ENCODE results near the gene PXN. TPM values are rescaled to one million over a fixed set of nuclear protein-coding genes. Genes with fewer than 3 reads are reported as not detected.

The PXN gene
- polyA plus RNA-seq, 1 donor from 2014 or later = 5.9 TPM

- TF ChIP-seq MXI1 (conservative IDR thresholded peaks at IDR 0.05; ENCODE audit: poor library complexity, severe bottlenecking) (no peak), EP300 (conservative IDR thresholded peaks at IDR 0.05; ENCODE audit: poor library complexity, severe bottlenecking) (no peak), SMC3 (conservative IDR thresholded peaks at IDR 0.05; ENCODE audit: poor library complexity) (no peak), POLR2AphosphoS5 (IDR thresholded peaks at IDR 0.05) (no peak), EZH2 (IDR thresholded peaks at IDR 0.05; ENCODE audit: borderline replicate concordance, insufficient read depth, low read length, poor library complexity, severe bottlenecking) (no peak), RAD21 (conservative IDR thresholded peaks at IDR 0.05) (no peak), TAF1 (IDR thresholded peaks at IDR 0.05; ENCODE audit: low read depth) (no peak), CTCF (IDR thresholded peaks at IDR 0.05; ENCODE audit: poor library complexity, severe bottlenecking) (no peak)
- TF ChIP-seq, protein P1, sequence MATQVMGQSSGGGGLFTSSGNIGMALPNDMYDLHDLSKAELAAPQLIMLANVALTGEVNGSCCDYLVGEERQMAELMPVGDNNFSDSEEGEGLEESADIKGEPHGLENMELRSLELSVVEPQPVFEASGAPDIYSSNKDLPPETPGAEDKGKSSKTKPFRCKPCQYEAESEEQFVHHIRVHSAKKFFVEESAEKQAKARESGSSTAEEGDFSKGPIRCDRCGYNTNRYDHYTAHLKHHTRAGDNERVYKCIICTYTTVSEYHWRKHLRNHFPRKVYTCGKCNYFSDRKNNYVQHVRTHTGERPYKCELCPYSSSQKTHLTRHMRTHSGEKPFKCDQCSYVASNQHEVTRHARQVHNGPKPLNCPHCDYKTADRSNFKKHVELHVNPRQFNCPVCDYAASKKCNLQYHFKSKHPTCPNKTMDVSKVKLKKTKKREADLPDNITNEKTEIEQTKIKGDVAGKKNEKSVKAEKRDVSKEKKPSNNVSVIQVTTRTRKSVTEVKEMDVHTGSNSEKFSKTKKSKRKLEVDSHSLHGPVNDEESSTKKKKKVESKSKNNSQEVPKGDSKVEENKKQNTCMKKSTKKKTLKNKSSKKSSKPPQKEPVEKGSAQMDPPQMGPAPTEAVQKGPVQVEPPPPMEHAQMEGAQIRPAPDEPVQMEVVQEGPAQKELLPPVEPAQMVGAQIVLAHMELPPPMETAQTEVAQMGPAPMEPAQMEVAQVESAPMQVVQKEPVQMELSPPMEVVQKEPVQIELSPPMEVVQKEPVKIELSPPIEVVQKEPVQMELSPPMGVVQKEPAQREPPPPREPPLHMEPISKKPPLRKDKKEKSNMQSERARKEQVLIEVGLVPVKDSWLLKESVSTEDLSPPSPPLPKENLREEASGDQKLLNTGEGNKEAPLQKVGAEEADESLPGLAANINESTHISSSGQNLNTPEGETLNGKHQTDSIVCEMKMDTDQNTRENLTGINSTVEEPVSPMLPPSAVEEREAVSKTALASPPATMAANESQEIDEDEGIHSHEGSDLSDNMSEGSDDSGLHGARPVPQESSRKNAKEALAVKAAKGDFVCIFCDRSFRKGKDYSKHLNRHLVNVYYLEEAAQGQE (IDR thresholded peaks at IDR 0.05; ENCODE audit: borderline replicate concordance) = no peak
- Histone ChIP-seq H4K20me1 (ENCODE audit: insufficient read depth) (no peaks in the 10 kb centered on the region), H3K27ac (ENCODE audit: low read length) (peak overlapping the region; percentile 58), H3K4me3 (ENCODE audit: low read length) (peak overlapping the region; percentile 76), H3K27me3 (ENCODE audit: insufficient read depth, low read depth, low read length) (no peaks in the 10 kb centered on the region), H3F3A (ENCODE audit: insufficient read depth, low read length, poor library complexity, severe bottlenecking) (no peaks in the 10 kb centered on the region), H3K4me2 (ENCODE audit: low read length) (peak overlapping the region; percentile 62), H3K9me2 (ENCODE audit: insufficient read depth, low read length) (no peaks in the 10 kb centered on the region), H3K9me3 (ENCODE audit: low read length) (no peaks in the 10 kb centered on the region), H3K79me2 (replicated peaks; ENCODE audit: insufficient read depth, low read length) (peaks cover 16% of the 10 kb centered on the region), H2AFZ (ENCODE audit: low read depth, low read length) (no peak overlapping the region), H3K36me3 (ENCODE audit: insufficient read depth, low read length) (no peaks in the 10 kb centered on the region), H3K9ac (ENCODE audit: low read length) (peak overlapping the region; percentile 73)
Observed at GRCh38 chr12:120200364-120200800, 65.1 kb downstream of the PXN start.

GRCh38 chr12:120199595-120200306 is 65.8 kb downstream of the PXN start:
- Histone ChIP-seq H2AFZ (ENCODE audit: low read depth, low read length) (no peak overlapping the region), H3K9me3 (ENCODE audit: low read length) (no peaks in the 10 kb centered on the region), H3K27ac (ENCODE audit: low read length) (no peak overlapping the region), H3K36me3 (ENCODE audit: insufficient read depth, low read length) (no peaks in the 10 kb centered on the region), H4K20me1 (ENCODE audit: insufficient read depth) (no peaks in the 10 kb centered on the region), H3K79me2 (replicated peaks; ENCODE audit: insufficient read depth, low read length) (peaks cover 23% of the 10 kb centered on the region), H3K9ac (ENCODE audit: low read length) (peak overlapping the region; percentile 73), H3K4me3 (ENCODE audit: low read length) (peak overlapping the region; percentile 76), H3K9me2 (ENCODE audit: insufficient read depth, low read length) (no peaks in the 10 kb centered on the region), H3K4me2 (ENCODE audit: low read length) (peak overlapping the region; percentile 62), H3F3A (ENCODE audit: insufficient read depth, low read length, poor library complexity, severe bottlenecking) (no peaks in the 10 kb centered on the region), H3K27me3 (ENCODE audit: insufficient read depth, low read depth, low read length) (no peaks in the 10 kb centered on the region)
- TF ChIP-seq MXI1 (conservative IDR thresholded peaks at IDR 0.05; ENCODE audit: poor library complexity, severe bottlenecking) (no peak), TAF1 (IDR thresholded peaks at IDR 0.05; ENCODE audit: low read depth) (no peak), SMC3 (conservative IDR thresholded peaks at IDR 0.05; ENCODE audit: poor library complexity) (no peak), RAD21 (conservative IDR thresholded peaks at IDR 0.05) (no peak)
